ENCODE data around the gene ZNF717. TPM values are rescaled to one million over a fixed set of nuclear protein-coding genes. Genes with fewer than 3 reads are reported as not detected.

The ZNF717 gene
- total and polyA plus RNA-seq, 2 of the 8 experiments (the other 6 are each of a cell fraction or from before 2014, with no cell fraction given), result 14.2 TPM; not detected in 1

DNA sequence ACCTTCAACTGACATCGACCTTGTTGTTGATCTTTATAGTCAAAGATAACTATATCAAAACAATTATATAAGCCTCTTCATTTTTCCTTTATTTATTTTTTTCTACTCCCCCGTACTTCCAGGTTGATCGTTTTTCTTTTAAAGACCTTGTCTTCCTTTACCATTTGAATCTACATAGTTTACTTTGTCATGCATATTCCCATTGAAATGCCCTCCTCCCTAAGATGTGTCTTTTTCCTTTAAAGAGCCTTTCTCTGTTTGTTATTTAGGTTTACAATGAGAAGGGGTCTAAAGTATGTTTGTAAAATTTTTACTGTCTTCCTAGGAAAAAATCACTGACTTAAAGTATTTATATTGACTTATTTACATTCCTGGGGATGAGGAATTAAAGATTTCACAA lies 29.4 kb upstream of the ZNF717 start (continued):
- TF ChIP-seq, protein P1, sequence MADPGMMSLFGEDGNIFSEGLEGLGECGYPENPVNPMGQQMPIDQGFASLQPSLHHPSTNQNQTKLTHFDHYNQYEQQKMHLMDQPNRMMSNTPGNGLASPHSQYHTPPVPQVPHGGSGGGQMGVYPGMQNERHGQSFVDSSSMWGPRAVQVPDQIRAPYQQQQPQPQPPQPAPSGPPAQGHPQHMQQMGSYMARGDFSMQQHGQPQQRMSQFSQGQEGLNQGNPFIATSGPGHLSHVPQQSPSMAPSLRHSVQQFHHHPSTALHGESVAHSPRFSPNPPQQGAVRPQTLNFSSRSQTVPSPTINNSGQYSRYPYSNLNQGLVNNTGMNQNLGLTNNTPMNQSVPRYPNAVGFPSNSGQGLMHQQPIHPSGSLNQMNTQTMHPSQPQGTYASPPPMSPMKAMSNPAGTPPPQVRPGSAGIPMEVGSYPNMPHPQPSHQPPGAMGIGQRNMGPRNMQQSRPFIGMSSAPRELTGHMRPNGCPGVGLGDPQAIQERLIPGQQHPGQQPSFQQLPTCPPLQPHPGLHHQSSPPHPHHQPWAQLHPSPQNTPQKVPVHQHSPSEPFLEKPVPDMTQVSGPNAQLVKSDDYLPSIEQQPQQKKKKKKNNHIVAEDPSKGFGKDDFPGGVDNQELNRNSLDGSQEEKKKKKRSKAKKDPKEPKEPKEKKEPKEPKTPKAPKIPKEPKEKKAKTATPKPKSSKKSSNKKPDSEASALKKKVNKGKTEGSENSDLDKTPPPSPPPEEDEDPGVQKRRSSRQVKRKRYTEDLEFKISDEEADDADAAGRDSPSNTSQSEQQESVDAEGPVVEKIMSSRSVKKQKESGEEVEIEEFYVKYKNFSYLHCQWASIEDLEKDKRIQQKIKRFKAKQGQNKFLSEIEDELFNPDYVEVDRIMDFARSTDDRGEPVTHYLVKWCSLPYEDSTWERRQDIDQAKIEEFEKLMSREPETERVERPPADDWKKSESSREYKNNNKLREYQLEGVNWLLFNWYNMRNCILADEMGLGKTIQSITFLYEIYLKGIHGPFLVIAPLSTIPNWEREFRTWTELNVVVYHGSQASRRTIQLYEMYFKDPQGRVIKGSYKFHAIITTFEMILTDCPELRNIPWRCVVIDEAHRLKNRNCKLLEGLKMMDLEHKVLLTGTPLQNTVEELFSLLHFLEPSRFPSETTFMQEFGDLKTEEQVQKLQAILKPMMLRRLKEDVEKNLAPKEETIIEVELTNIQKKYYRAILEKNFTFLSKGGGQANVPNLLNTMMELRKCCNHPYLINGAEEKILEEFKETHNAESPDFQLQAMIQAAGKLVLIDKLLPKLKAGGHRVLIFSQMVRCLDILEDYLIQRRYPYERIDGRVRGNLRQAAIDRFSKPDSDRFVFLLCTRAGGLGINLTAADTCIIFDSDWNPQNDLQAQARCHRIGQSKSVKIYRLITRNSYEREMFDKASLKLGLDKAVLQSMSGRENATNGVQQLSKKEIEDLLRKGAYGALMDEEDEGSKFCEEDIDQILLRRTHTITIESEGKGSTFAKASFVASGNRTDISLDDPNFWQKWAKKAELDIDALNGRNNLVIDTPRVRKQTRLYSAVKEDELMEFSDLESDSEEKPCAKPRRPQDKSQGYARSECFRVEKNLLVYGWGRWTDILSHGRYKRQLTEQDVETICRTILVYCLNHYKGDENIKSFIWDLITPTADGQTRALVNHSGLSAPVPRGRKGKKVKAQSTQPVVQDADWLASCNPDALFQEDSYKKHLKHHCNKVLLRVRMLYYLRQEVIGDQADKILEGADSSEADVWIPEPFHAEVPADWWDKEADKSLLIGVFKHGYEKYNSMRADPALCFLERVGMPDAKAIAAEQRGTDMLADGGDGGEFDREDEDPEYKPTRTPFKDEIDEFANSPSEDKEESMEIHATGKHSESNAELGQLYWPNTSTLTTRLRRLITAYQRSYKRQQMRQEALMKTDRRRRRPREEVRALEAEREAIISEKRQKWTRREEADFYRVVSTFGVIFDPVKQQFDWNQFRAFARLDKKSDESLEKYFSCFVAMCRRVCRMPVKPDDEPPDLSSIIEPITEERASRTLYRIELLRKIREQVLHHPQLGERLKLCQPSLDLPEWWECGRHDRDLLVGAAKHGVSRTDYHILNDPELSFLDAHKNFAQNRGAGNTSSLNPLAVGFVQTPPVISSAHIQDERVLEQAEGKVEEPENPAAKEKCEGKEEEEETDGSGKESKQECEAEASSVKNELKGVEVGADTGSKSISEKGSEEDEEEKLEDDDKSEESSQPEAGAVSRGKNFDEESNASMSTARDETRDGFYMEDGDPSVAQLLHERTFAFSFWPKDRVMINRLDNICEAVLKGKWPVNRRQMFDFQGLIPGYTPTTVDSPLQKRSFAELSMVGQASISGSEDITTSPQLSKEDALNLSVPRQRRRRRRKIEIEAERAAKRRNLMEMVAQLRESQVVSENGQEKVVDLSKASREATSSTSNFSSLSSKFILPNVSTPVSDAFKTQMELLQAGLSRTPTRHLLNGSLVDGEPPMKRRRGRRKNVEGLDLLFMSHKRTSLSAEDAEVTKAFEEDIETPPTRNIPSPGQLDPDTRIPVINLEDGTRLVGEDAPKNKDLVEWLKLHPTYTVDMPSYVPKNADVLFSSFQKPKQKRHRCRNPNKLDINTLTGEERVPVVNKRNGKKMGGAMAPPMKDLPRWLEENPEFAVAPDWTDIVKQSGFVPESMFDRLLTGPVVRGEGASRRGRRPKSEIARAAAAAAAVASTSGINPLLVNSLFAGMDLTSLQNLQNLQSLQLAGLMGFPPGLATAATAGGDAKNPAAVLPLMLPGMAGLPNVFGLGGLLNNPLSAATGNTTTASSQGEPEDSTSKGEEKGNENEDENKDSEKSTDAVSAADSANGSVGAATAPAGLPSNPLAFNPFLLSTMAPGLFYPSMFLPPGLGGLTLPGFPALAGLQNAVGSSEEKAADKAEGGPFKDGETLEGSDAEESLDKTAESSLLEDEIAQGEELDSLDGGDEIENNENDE (IDR thresholded peaks at IDR 0.05; ENCODE audit: insufficient replicate concordance, low read length), result peak; percentile 89
- TF ChIP-seq TAF1 (IDR thresholded peaks at IDR 0.05; ENCODE audit: low read depth, low read length), result no peak
- TF ChIP-seq TEAD4 (IDR thresholded peaks at IDR 0.05; ENCODE audit: low read depth, low read length), result peak; percentile 13; the same call in 1 of the 2 replicates
- TF ChIP-seq EGR1 (IDR thresholded peaks at IDR 0.05; ENCODE audit: borderline replicate concordance, low read depth, low read length), result no peak
- TF ChIP-seq SP1 (IDR thresholded peaks at IDR 0.05; ENCODE audit: low read depth, low read length), result no peak
- no peak for TF ChIP-seq TAF7 (optimal IDR thresholded peaks at IDR 0.05; ENCODE audit: borderline replicate concordance, low read depth, low read length)
- no peak for TF ChIP-seq ASH2L (IDR thresholded peaks at IDR 0.05; ENCODE audit: low read length)
- TF ChIP-seq SP2 (IDR thresholded peaks at IDR 0.05; ENCODE audit: low read length), result no peak
- TF ChIP-seq HDAC2 (IDR thresholded peaks at IDR 0.05; ENCODE audit: borderline replicate concordance in 1 of 2, low read depth in 2 of 2, low read length in 2 of 2), result no peak
- TF ChIP-seq SP4 (IDR thresholded peaks at IDR 0.05; ENCODE audit: low read length), result no peak
- TF ChIP-seq SRF (IDR thresholded peaks at IDR 0.05; ENCODE audit: low read depth, low read length), result no peak
- no peak for TF ChIP-seq RNF2 (IDR thresholded peaks at IDR 0.05; ENCODE audit: borderline replicate concordance, low read depth, low read length, missing control alignments, poor library complexity, severe bottlenecking)

Measured in H1 (cell line).